ENCODE results near the gene ZNF581. TPM values are rescaled to one million over a fixed set of nuclear protein-coding genes. Genes with fewer than 3 reads are reported as not detected.

Gene ZNF581
- total and polyA plus RNA-seq, 9 donors, result 15.1 to 37.6 (median 27.0) TPM

- no peak for DNase-seq
- no peak overlapping the region for H3K27ac ChIP-seq (ENCODE audit: low read length)
- H3K4me3 ChIP-seq (ENCODE audit: low read length), result no peak overlapping the region
- H3K36me3 ChIP-seq (ENCODE audit: control insufficient read depth, insufficient read depth, low read length), result peaks cover 76% of the 10 kb centered on the region
- WGBS (ENCODE audit: insufficient coverage), result 70% methylated on average over 15 of the region's 16 CpGs
- H3K4me1 ChIP-seq (ENCODE audit: control insufficient read depth, insufficient read depth, low read length), result peaks cover 22% of the 10 kb centered on the region
- H3K9me3 ChIP-seq (replicated peaks; ENCODE audit: control insufficient read depth, low read depth, low read length), result no peaks in the 10 kb centered on the region
- H3K27me3 ChIP-seq (ENCODE audit: control insufficient read depth, insufficient read depth, low read length), result no peaks in the 10 kb centered on the region
Observed at GRCh38 chr19:55660991-55661390, 17.5 kb downstream of the ZNF581 start.

GRCh38 chr19:55661826-55662225 lies 18.4 kb downstream of the ZNF581 start:
- 62% methylated on average over 7 of the region's 7 CpGs for WGBS (ENCODE audit: insufficient coverage)
- Histone ChIP-seq H3K9me3 (replicated peaks; ENCODE audit: control insufficient read depth, low read depth, low read length) (no peaks in the 10 kb centered on the region), H3K27ac (ENCODE audit: low read length) (no peak overlapping the region), H3K4me1 (ENCODE audit: control insufficient read depth, insufficient read depth, low read length) (peaks cover 14% of the 10 kb centered on the region), H3K4me3 (ENCODE audit: low read length) (no peak overlapping the region), H3K27me3 (ENCODE audit: control insufficient read depth, insufficient read depth, low read length) (no peaks in the 10 kb centered on the region), H3K36me3 (ENCODE audit: control insufficient read depth, insufficient read depth, low read length) (peaks cover 79% of the 10 kb centered on the region)
- DNase-seq, result no peak

DNA sequence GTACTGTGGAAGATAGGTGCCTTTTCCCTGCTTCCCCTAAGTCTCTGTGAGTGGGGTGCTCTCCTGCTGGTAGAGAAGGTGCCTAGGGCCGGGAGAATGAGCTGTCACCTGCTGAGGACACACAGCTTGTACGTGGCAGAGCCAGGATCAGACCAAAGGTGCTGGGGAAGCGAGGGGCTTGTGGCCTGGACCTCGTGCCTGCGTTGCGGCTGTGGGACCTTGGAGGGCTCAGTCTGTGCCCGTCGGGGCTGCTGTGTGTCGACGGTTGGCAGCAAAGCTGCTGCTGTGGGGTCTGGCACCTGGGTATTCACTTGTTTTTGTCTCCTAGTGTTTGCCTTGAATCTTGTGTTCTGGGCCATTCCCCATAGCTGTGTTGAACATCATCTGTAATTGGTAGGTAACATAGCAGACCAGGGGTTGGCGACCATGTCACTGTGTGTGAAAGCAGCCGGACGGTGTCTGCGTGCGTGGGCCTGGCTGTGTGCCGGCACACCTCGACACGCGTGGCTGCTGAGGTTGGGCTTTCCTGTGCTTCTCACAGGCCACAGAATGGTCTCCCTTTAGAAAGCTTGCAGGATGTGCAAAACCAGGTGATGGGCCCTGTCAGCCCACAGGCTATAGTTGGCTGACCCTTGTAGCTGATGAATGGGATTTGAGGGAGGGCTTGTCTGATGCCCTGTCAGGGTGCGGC lies 20.5 kb downstream of the ZNF581 start:
- Histone ChIP-seq H3K27ac (ENCODE audit: low read length) (no peak overlapping the region), H3K36me3 (ENCODE audit: control insufficient read depth, insufficient read depth, low read length) (peaks cover 89% of the 10 kb centered on the region), H3K27me3 (ENCODE audit: control insufficient read depth, insufficient read depth, low read length) (no peaks in the 10 kb centered on the region), H3K4me1 (ENCODE audit: control insufficient read depth, insufficient read depth, low read length) (no peaks in the 10 kb centered on the region), H3K4me3 (ENCODE audit: low read length) (no peak overlapping the region), H3K9me3 (replicated peaks; ENCODE audit: control insufficient read depth, low read depth, low read length) (no peaks in the 10 kb centered on the region)
- WGBS (ENCODE audit: insufficient coverage), result 87% methylated on average over 20 of the region's 20 CpGs
- no peak for DNase-seq

DNA sequence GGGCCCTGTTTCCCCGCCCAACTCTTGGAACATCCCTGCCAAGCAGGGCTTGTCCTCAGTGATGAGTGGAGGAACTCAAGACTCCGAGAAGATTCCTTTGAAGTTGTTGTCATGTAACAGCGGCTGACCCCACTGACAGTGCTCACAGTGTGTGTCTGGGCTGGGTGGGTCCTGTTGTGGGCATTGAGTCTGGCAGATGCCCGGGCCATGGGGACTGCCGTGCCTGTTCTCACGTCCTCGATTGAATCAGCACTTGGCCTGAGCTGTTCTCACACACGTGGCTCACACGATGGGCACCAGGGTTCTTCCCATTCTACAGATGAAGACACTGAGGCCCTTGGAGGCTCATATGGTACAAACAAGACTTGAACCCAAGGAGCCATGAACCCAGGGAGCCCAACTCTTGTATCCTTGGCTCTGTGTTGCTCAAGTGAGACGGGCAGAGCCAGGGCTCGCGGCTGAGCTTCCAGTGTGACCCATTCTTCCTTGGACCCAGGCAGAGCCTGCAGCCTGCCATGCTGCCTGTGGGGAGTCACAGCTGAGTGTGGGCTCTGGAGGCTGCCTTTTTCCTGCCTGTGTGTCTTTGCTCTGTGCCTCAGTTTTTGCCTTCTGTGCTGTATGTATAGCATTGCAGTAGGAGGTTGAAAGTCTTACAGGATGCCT lies 23.0 kb downstream of the ZNF581 start:
- no peak overlapping the region for H3K27ac ChIP-seq (ENCODE audit: low read length)
- no peaks in the 10 kb centered on the region for H3K27me3 ChIP-seq (ENCODE audit: control insufficient read depth, insufficient read depth, low read length)
- peaks cover 4% of the 10 kb centered on the region for H3K4me1 ChIP-seq (ENCODE audit: control insufficient read depth, insufficient read depth, low read length)
- H3K9me3 ChIP-seq (replicated peaks; ENCODE audit: control insufficient read depth, low read depth, low read length), result no peaks in the 10 kb centered on the region
- no peak overlapping the region for H3K4me3 ChIP-seq (ENCODE audit: low read length)
- WGBS (ENCODE audit: insufficient coverage), result 84% methylated on average over 11 of the region's 12 CpGs
- DNase-seq, result no peak
- peaks cover 85% of the 10 kb centered on the region for H3K36me3 ChIP-seq (ENCODE audit: control insufficient read depth, insufficient read depth, low read length)

DNA sequence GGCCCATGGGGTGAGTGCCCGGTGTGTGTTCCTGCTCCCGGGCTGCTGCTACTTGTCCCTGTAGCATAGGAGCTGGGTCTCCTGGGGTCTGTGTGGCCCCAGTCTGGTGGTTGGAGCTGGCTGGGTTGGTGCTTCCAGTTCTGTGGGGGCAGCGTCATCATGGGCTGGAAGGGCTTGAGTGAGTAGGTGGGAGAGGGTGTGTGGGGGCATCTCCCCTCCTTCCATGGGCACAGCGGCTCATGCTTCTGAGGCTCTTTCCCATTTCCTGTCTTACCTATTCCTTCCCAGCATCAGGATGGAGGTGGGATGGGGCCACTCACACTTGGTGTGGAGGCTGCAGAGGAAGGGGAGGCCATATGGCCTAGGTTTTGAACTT lies 23.5 kb downstream of the ZNF581 start:
- no peak for DNase-seq
- WGBS (ENCODE audit: insufficient coverage), result 100% methylated on average over 2 of the region's 4 CpGs
- Histone ChIP-seq H3K27me3 (ENCODE audit: control insufficient read depth, insufficient read depth, low read length) (no peaks in the 10 kb centered on the region), H3K9me3 (replicated peaks; ENCODE audit: control insufficient read depth, low read depth, low read length) (no peaks in the 10 kb centered on the region), H3K36me3 (ENCODE audit: control insufficient read depth, insufficient read depth, low read length) (peaks cover 80% of the 10 kb centered on the region), H3K4me1 (ENCODE audit: control insufficient read depth, insufficient read depth, low read length) (peaks cover 4% of the 10 kb centered on the region), H3K27ac (ENCODE audit: low read length) (no peak overlapping the region), H3K4me3 (ENCODE audit: low read length) (no peak overlapping the region)

DNA sequence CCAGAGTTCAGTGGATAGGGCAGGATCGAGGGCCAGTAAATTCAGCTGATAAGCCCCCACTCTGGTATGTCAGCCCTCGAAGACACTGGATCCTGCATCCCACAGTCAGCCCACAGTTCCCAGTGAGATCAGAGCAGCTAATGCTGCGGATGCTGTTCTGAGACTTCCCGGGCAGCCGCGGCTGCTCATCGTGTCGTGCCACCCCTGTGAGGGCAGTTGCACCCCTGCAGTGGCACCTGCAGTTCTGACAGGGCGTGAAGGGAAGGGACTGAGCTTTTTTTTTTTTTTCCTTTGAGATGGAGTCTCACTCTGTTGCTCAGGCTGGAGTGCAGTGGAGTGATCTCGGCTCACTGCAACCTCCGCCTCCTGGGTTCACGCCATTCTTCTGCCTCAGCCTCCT lies 24.1 kb downstream of the ZNF581 start:
- no peak overlapping the region for H3K27ac ChIP-seq (ENCODE audit: low read length)
- H3K4me3 ChIP-seq (ENCODE audit: low read length), result no peak overlapping the region
- 81% methylated on average over 4 of the region's 12 CpGs for WGBS (ENCODE audit: insufficient coverage)
- no peaks in the 10 kb centered on the region for H3K9me3 ChIP-seq (replicated peaks; ENCODE audit: control insufficient read depth, low read depth, low read length)
- no peak for DNase-seq
- no peaks in the 10 kb centered on the region for H3K27me3 ChIP-seq (ENCODE audit: control insufficient read depth, insufficient read depth, low read length)
- H3K36me3 ChIP-seq (ENCODE audit: control insufficient read depth, insufficient read depth, low read length), result peaks cover 79% of the 10 kb centered on the region
- peaks cover 4% of the 10 kb centered on the region for H3K4me1 ChIP-seq (ENCODE audit: control insufficient read depth, insufficient read depth, low read length)

DNA sequence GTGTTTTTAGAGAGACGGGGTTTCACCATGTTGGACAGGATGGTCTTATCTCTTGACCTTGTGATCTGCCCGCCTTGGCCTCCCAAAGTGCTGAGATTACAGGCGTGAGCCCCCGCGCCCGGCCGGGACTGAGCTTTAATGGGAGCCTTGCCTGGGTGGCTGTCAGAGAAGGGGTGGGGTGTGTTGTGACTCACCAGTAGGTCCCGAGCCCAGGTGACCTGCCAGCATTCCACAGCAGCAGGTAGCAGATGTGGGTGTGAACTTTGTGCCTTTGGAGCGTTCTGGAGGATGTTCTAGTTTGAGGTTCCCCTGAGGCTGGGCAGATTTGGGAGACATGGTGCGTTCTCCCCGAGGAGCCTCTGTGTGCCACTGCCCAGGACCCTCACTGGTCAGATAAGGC lies 24.5 kb downstream of the ZNF581 start:
- WGBS (ENCODE audit: insufficient coverage), result 90% methylated on average over 11 of the region's 11 CpGs
- H3K9me3 ChIP-seq (replicated peaks; ENCODE audit: control insufficient read depth, low read depth, low read length), result no peaks in the 10 kb centered on the region
- peaks cover 4% of the 10 kb centered on the region for H3K4me1 ChIP-seq (ENCODE audit: control insufficient read depth, insufficient read depth, low read length)
- peaks cover 75% of the 10 kb centered on the region for H3K36me3 ChIP-seq (ENCODE audit: control insufficient read depth, insufficient read depth, low read length)
- no peak overlapping the region for H3K4me3 ChIP-seq (ENCODE audit: low read length)
- no peak overlapping the region for H3K27ac ChIP-seq (ENCODE audit: low read length)
- no peaks in the 10 kb centered on the region for H3K27me3 ChIP-seq (ENCODE audit: control insufficient read depth, insufficient read depth, low read length)
- no peak for DNase-seq

GRCh38 chr19:55668603-55669348 lies 25.3 kb downstream of the ZNF581 start:
- DNase-seq, result no peak
- Histone ChIP-seq H3K4me3 (ENCODE audit: low read length) (no peak overlapping the region), H3K27me3 (ENCODE audit: control insufficient read depth, insufficient read depth, low read length) (no peaks in the 10 kb centered on the region), H3K27ac (ENCODE audit: low read length) (no peak overlapping the region), H3K4me1 (ENCODE audit: control insufficient read depth, insufficient read depth, low read length) (peaks cover 4% of the 10 kb centered on the region), H3K9me3 (replicated peaks; ENCODE audit: control insufficient read depth, low read depth, low read length) (no peaks in the 10 kb centered on the region), H3K36me3 (ENCODE audit: control insufficient read depth, insufficient read depth, low read length) (peaks cover 72% of the 10 kb centered on the region)
- 86% methylated on average over 23 of the region's 30 CpGs for WGBS (ENCODE audit: insufficient coverage)

GRCh38 chr19:55669418-55670279 lies 26.2 kb downstream of the ZNF581 start:
- Histone ChIP-seq H3K27me3 (ENCODE audit: control insufficient read depth, insufficient read depth, low read length) (no peaks in the 10 kb centered on the region), H3K36me3 (ENCODE audit: control insufficient read depth, insufficient read depth, low read length) (peaks cover 66% of the 10 kb centered on the region), H3K4me1 (ENCODE audit: control insufficient read depth, insufficient read depth, low read length) (peaks cover 9% of the 10 kb centered on the region), H3K27ac (ENCODE audit: low read length) (no peak overlapping the region), H3K4me3 (ENCODE audit: low read length) (no peak overlapping the region), H3K9me3 (replicated peaks; ENCODE audit: control insufficient read depth, low read depth, low read length) (no peaks in the 10 kb centered on the region)
- DNase-seq, result no peak
- 85% methylated on average over 29 of the region's 43 CpGs for WGBS (ENCODE audit: insufficient coverage)
